Progenitor cell of endocrine pancreas (in vitro differentiated cells): ENCODE measurements around the gene IQCE. TPM values are rescaled to one million over a fixed set of nuclear protein-coding genes. Genes with fewer than 3 reads are reported as not detected.

Source experiments
- DNase-seq: peaks from one replicate; pipeline ENCODE4 v3.0.0; 2021; ENCODE audit warnings: low spot score; ENCODE audit not compliant: unreplicated experiment
- H3K27ac Mint-ChIP-seq: 2 replicates; pipeline ENCODE4 v1.8.0; 2021; ENCODE audit warnings: mild to moderate bottlenecking, moderate library complexity, mixed read lengths
- H3K27me3 Mint-ChIP-seq: 2 replicates; pipeline ENCODE4 v1.8.0; 2021; ENCODE audit warnings: mixed read lengths
- H3K36me3 Mint-ChIP-seq: 2 replicates; pipeline ENCODE4 v1.8.0; 2022; ENCODE audit warnings: mixed read lengths; ENCODE audit not compliant: insufficient read depth
- H3K4me1 Mint-ChIP-seq: 2 replicates; pipeline ENCODE4 v1.8.0; 2021; ENCODE audit warnings: low read depth, mixed read lengths
- H3K4me3 Mint-ChIP-seq: 2 replicates; pipeline ENCODE4 v1.8.0; 2021; ENCODE audit warnings: low read depth, mild to moderate bottlenecking, moderate library complexity, mixed read lengths
- H3K9me3 Mint-ChIP-seq: 2 replicates; pipeline ENCODE4 v1.8.0; 2021; ENCODE audit warnings: low read depth, mixed read lengths
- CTCF ChIP-seq: fragments of 200-600 bp; sonication (generic); IDR thresholded peaks from one replicate; pipeline ENCODE4 v1.5.0; 2021; ENCODE audit warnings: antibody characterized with exemption, mild to moderate bottlenecking; ENCODE audit not compliant: unreplicated experiment
- total RNA-seq: library from RNA; stranded (reverse); gene quantifications from 2 replicates; pipeline ENCODE4 v1.2.1, GENCODE V29; 2021

The IQCE gene
- total RNA-seq, 1 donor from 2014 or later: 32.5 TPM

GRCh38 chr7:2658941-2659340 lies 100.2 kb downstream of the IQCE start:
- Mint-ChIP-seq H3K9me3 (no peaks in the 10 kb centered on the region), H3K36me3 (peaks cover 3% of the 10 kb centered on the region), H3K4me3 (no peak overlapping the region), H3K27ac (no peak overlapping the region), H3K27me3 (no peaks in the 10 kb centered on the region), H3K4me1 (no peaks in the 10 kb centered on the region)
- no peak for DNase-seq
- TF ChIP-seq CTCF: no peak

- Mint-ChIP-seq H3K4me3 (no peak overlapping the region), H3K4me1 (no peaks in the 10 kb centered on the region), H3K36me3 (peaks cover 3% of the 10 kb centered on the region), H3K27me3 (no peaks in the 10 kb centered on the region), H3K9me3 (no peaks in the 10 kb centered on the region), H3K27ac (no peak overlapping the region)
- DNase-seq: no peak
- TF ChIP-seq CTCF: no peak
Measured at GRCh38 chr7:2659556-2660358, 101.0 kb downstream of the IQCE start.

- peak overlapping the region; percentile 41 for H3K27ac Mint-ChIP-seq
- DNase-seq: no peak
- no peaks in the 10 kb centered on the region for H3K27me3 Mint-ChIP-seq
- H3K4me3 Mint-ChIP-seq: no peak overlapping the region
- no peaks in the 10 kb centered on the region for H3K4me1 Mint-ChIP-seq
- H3K36me3 Mint-ChIP-seq: peaks cover 5% of the 10 kb centered on the region
- TF ChIP-seq CTCF: peak; percentile 31
- no peaks in the 10 kb centered on the region for H3K9me3 Mint-ChIP-seq
Measured at GRCh38 chr7:2660359-2661095, 101.7 kb downstream of the IQCE start.

GRCh38 chr7:2661096-2661449 lies 102.3 kb downstream of the IQCE start:
- no peaks in the 10 kb centered on the region for H3K4me1 Mint-ChIP-seq

More at GRCh38 chr7:2661096-2661449, 102.3 kb downstream of the IQCE start:
- no peaks in the 10 kb centered on the region for H3K27me3 Mint-ChIP-seq
- H3K27ac Mint-ChIP-seq: no peak overlapping the region
- no peaks in the 10 kb centered on the region for H3K9me3 Mint-ChIP-seq
- H3K36me3 Mint-ChIP-seq: peaks cover 5% of the 10 kb centered on the region
- TF ChIP-seq CTCF: no peak
- H3K4me3 Mint-ChIP-seq: no peak overlapping the region
- DNase-seq: no peak
